Caco-2 (cell line): ENCODE results near the gene UBE3C. TPM values are rescaled to one million over a fixed set of nuclear protein-coding genes. Genes with fewer than 3 reads are reported as not detected.
"Not testable (repeated sequence)": the region's sequence is repeated elsewhere in the genome, so short reads cannot be mapped to it uniquely, and the experiment has no call there.

Experiments
- BruUV-seq: library from RNA; stranded (reverse); fragments of 400-500 nt; replicated peaks from 2 replicates; lab custom pipeline; 2021; lab: Mats Ljungman, UMichigan
- CTCF ChIA-PET: fragments of 300-600 bp; sonication (Branson Sonifier 250); formaldehyde crosslinking; loops from one replicate; lab custom pipeline; 2022; ENCODE audit warnings: antibody characterized with exemption; lab: Charles Lee
- POLR2A ChIA-PET: fragments of 300-600 bp; sonication (Branson Sonifier 250); formaldehyde crosslinking; loops from one replicate; lab custom pipeline; 2022; ENCODE audit warnings: antibody characterized with exemption; lab: Charles Lee
- DNase-seq, 2 experiments: peaks; one replicate each; pipeline versions ENCODE4 v3.0.0 to v3.0.0-alpha.2; 2020 to 2022
- H3K27me3 ChIP-seq: replicated peaks from 2 replicates; pipeline ENCODE4 v1.6.0; 2011; ENCODE audit warnings: low read length; ENCODE audit not compliant: control insufficient read depth, insufficient read depth
- H3K36me3 ChIP-seq: 2 replicates; pipeline ENCODE4 v1.5.1; 2011; ENCODE audit warnings: low read length; ENCODE audit not compliant: control insufficient read depth, insufficient read depth
- H3K4me1 ChIP-seq: fragments of 250-450 bp; sonication (Bioruptor Pico); 2 replicates; pipeline ENCODE4 v1.5.1; 2020; ENCODE audit warnings: mild to moderate bottlenecking
- H3K4me3 ChIP-seq: 2 replicates; pipeline ENCODE4 v1.5.1; 2011; ENCODE audit warnings: low read depth, mild to moderate bottlenecking, control low read depth, low read length
- H3K9me3 ChIP-seq: fragments of 250-450 bp; sonication (Bioruptor Pico); 2 replicates; pipeline ENCODE4 v1.5.1; 2020; ENCODE audit warnings: mild to moderate bottlenecking, moderate library complexity
- H3K27ac Mint-ChIP-seq: one replicate; pipeline ENCODE4 v1.8.0; 2022; ENCODE audit warnings: mixed read lengths; ENCODE audit not compliant: unreplicated experiment
- H3K27me3 Mint-ChIP-seq: one replicate; pipeline ENCODE4 v1.8.0; 2022; ENCODE audit warnings: mixed read lengths; ENCODE audit not compliant: insufficient read depth, unreplicated experiment
- H3K36me3 Mint-ChIP-seq: one replicate; pipeline ENCODE4 v1.8.0; 2022; ENCODE audit warnings: mild to moderate bottlenecking, mixed read lengths; ENCODE audit not compliant: insufficient read depth, unreplicated experiment
- H3K4me1 Mint-ChIP-seq: one replicate; pipeline ENCODE4 v1.8.0; 2022; ENCODE audit warnings: low read depth, mixed read lengths; ENCODE audit not compliant: unreplicated experiment
- H3K4me3 Mint-ChIP-seq: one replicate; pipeline ENCODE4 v1.8.0; 2022; ENCODE audit warnings: mild to moderate bottlenecking, moderate library complexity, mixed read lengths; ENCODE audit not compliant: unreplicated experiment
- H3K9me3 Mint-ChIP-seq: one replicate; pipeline ENCODE4 v1.8.0; 2022; ENCODE audit warnings: mixed read lengths; ENCODE audit not compliant: unreplicated experiment
- CTCF ChIP-seq, 2 experiments: fragments of 200-600 bp in 1 of 2; IDR thresholded peaks; 1 replicate in 1 of 2; 2 replicates in 1 of 2; pipeline versions ENCODE4 v1.5.1 to v1.8.0; 2011 to 2022; ENCODE audit warnings: antibody characterized with exemption in 1 of 2, control low read depth in 1 of 2, inconsistent platforms in 1 of 2, low read depth in 1 of 2, low read length in 1 of 2, mild to moderate bottlenecking in 1 of 2, moderate library complexity in 1 of 2; ENCODE audit not compliant: insufficient read depth in 1 of 2, severe bottlenecking in 1 of 2, unreplicated experiment in 1 of 2
- intact Hi-C: fragments of 100-400 bp; cut with micrococcal nuclease; formaldehyde crosslinking; loops from one replicate; pipeline ENCODE4 v1.10.0; 2022; ENCODE audit not compliant: unreplicated experiment
- total RNA-seq: library from RNA; stranded (reverse); gene quantifications from 2 replicates; pipeline ENCODE4 v1.2.3, GENCODE V29; 2022

The UBE3C gene
- total RNA-seq, 1 experiment from 2014 or later, result 76.1 TPM

- DNase-seq, result no peak
- Mint-ChIP-seq H3K4me1 (peaks cover 9% of the 10 kb centered on the region), H3K27me3 (no peaks in the 10 kb centered on the region), H3K27ac (peak overlapping the region; percentile 53), H3K36me3 (peaks cover 40% of the 10 kb centered on the region), H3K4me3 (no peak overlapping the region), H3K9me3 (no peaks in the 10 kb centered on the region)
- Histone ChIP-seq H3K36me3 (peaks cover 5% of the 10 kb centered on the region; the same call in 1 of the 2 replicates), H3K4me1 (0 out of 2 replicates have a peak, but pooled peaks cover 5% of the 10 kb centered on the region), H3K9me3 (no peaks in the 10 kb centered on the region), H3K4me3 (no peak overlapping the region), H3K27me3 (no peaks in the 10 kb centered on the region)
- intact Hi-C loops, result loop anchor here (1.0 to 5.0 kb wide), 2 partner anchors 45 to 68 kb away; no protein-coding TSS in a partner anchor
- POLR2A ChIA-PET, result interaction anchor here (0.6 kb wide), 1 partner anchor 64 kb away, joined by 3 read pairs; no protein-coding TSS in a partner anchor
- TF ChIP-seq CTCF (IDR thresholded peaks at IDR 0.05; ENCODE audit: insufficient read depth in 1 of 2, low read depth in 1 of 2, low read length in 1 of 2, severe bottlenecking in 1 of 2, unreplicated experiment in 1 of 2), result no peak
- BruUV-seq, result no TSS peak
- CTCF ChIA-PET, result no interaction called here
Measured at GRCh38 chr7:157272351-157273207, 133.9 kb downstream of the UBE3C start.

- peak overlapping the region; percentile 53 for H3K27ac Mint-ChIP-seq
- H3K9me3 ChIP-seq, result no peaks in the 10 kb centered on the region
- peaks cover 3% of the 10 kb centered on the region; the same call in 1 of the 2 replicates for H3K36me3 ChIP-seq
- TF ChIP-seq CTCF (IDR thresholded peaks at IDR 0.05; ENCODE audit: insufficient read depth in 1 of 2, low read depth in 1 of 2, low read length in 1 of 2, severe bottlenecking in 1 of 2, unreplicated experiment in 1 of 2), result peak; percentile 97 to 98
- H3K4me1 Mint-ChIP-seq, result peaks cover 9% of the 10 kb centered on the region
- no TSS peak for BruUV-seq
- intact Hi-C loops, result loop anchor here (1.0 to 5.0 kb wide), 2 partner anchors 46 to 67 kb away; no protein-coding TSS in a partner anchor
- no peaks in the 10 kb centered on the region for H3K27me3 ChIP-seq
- H3K9me3 Mint-ChIP-seq, result no peaks in the 10 kb centered on the region
- no peak overlapping the region for H3K4me3 Mint-ChIP-seq
- CTCF ChIA-PET, result interaction anchor here (0.6 kb wide), 1 partner anchor 34 kb away, joined by 3 read pairs; no protein-coding TSS in a partner anchor
- 0 out of 2 replicates have a peak, but pooled peaks cover 5% of the 10 kb centered on the region for H3K4me1 ChIP-seq
- POLR2A ChIA-PET, result no interaction called here
- peaks cover 36% of the 10 kb centered on the region for H3K36me3 Mint-ChIP-seq
- DNase-seq, result peak; percentile 68 to 84
- no peaks in the 10 kb centered on the region for H3K27me3 Mint-ChIP-seq
- no peak overlapping the region for H3K4me3 ChIP-seq
Measured at GRCh38 chr7:157273208-157274093, 134.7 kb downstream of the UBE3C start.

GRCh38 chr7:157274094-157274634, 135.4 kb downstream of the UBE3C start:
- DNase-seq, H3K4me3 ChIP-seq, H3K9me3 Mint-ChIP-seq, H3K27ac Mint-ChIP-seq, H3K9me3 ChIP-seq, H3K27me3 Mint-ChIP-seq, BruUV-seq, H3K27me3 ChIP-seq, H3K4me3 Mint-ChIP-seq, H3K4me1 Mint-ChIP-seq, H3K36me3 ChIP-seq, POLR2A ChIA-PET: not testable (repeated sequence)
- H3K4me1 ChIP-seq, result peaks cover 11% of the 10 kb centered on the region
- peaks cover 29% of the 10 kb centered on the region for H3K36me3 Mint-ChIP-seq
- CTCF ChIA-PET, result interaction anchor here (0.6 to 0.7 kb wide), 2 partner anchors 33 to 199 kb away, joined by 3 read pairs; no protein-coding TSS in a partner anchor
- intact Hi-C loops, result loop anchor here (5.0 kb wide), 1 partner anchor 47 kb away; no protein-coding TSS in a partner anchor
